K562 (cell line): ENCODE results near the gene VARS1. TPM values are rescaled to one million over a fixed set of nuclear protein-coding genes. Genes with fewer than 3 reads are reported as not detected.

Experiments used
- BRD9 ChIP-seq: fragments of 450-650 bp; IDR thresholded peaks from 2 replicates; pipeline ENCODE4 v1.6.1; 2018; ENCODE audit warnings: low read depth; ENCODE audit not compliant: partially characterized antibody
- CBFA2T3 ChIP-seq: fragments of 450-650 bp; IDR thresholded peaks from 2 replicates; pipeline ENCODE4 v1.6.1; 2017
- CBX5 ChIP-seq: IDR thresholded peaks from 2 replicates; pipeline ENCODE4 v1.6.1; 2014; ENCODE audit warnings: low read depth, borderline replicate concordance
- DDX20 ChIP-seq: fragments of 450-650 bp; IDR thresholded peaks from 2 replicates; pipeline ENCODE4 v1.6.1; 2016; ENCODE audit warnings: missing genetic modification characterization, low read depth, mild to moderate bottlenecking, missing compliant biosample characterization, moderate library complexity
- EZH2 ChIP-seq: IDR thresholded peaks from 2 replicates; pipeline ENCODE4 v1.6.1; 2012; ENCODE audit warnings: low read depth, mild to moderate bottlenecking, inconsistent platforms, low read length, borderline replicate concordance
- GATAD2B ChIP-seq: fragments of 450-650 bp; IDR thresholded peaks from 2 replicates; pipeline ENCODE4 v1.6.1; 2017; ENCODE audit warnings: mild to moderate bottlenecking, borderline replicate concordance
- MAFF ChIP-seq: IDR thresholded peaks from 2 replicates; pipeline ENCODE4 v1.6.1; 2012; ENCODE audit warnings: low read length, improper control_type of control experiment
- NCOA1 ChIP-seq: fragments of 450-650 bp; IDR thresholded peaks from 2 replicates; pipeline ENCODE4 v1.6.1; 2016; ENCODE audit warnings: low read depth
- NFE2L1 ChIP-seq: fragments of 450-650 bp; IDR thresholded peaks from 2 replicates; pipeline ENCODE4 v1.6.1; 2016; ENCODE audit warnings: missing genetic modification characterization, low read depth, mild to moderate bottlenecking, missing compliant biosample characterization, moderate library complexity, borderline replicate concordance
- NFXL1 ChIP-seq: fragments of 450-650 bp; formaldehyde crosslinking; IDR thresholded peaks from 2 replicates; pipeline ENCODE4 v1.4.0; 2021; ENCODE audit warnings: mild to moderate bottlenecking
- PML ChIP-seq: IDR thresholded peaks from 2 replicates; pipeline ENCODE4 v1.6.1; 2012; ENCODE audit warnings: low read length, inconsistent platforms
- POLR2A ChIP-seq: fragments of 450-650 bp; conservative IDR thresholded peaks from 2 replicates; pipeline ENCODE4 v1.6.1; 2016
- RBFOX2 ChIP-seq: fragments of 200-400 bp; formaldehyde crosslinking; IDR thresholded peaks from 2 replicates; pipeline ENCODE4 v1.6.1; 2017; ENCODE audit warnings: low read depth, mild to moderate bottlenecking, low read length, moderate library complexity
- RBM17 ChIP-seq: fragments of 200-400 bp; formaldehyde crosslinking; IDR thresholded peaks from 2 replicates; pipeline ENCODE4 v1.6.1; 2017; ENCODE audit warnings: low read depth, mild to moderate bottlenecking, low read length, borderline replicate concordance
- ZBTB17 ChIP-seq: fragments of 450-650 bp; formaldehyde crosslinking; IDR thresholded peaks from 2 replicates; pipeline ENCODE4 v1.4.0; 2020; ENCODE audit warnings: mild to moderate bottlenecking
- ZC3H4 ChIP-seq: sonication (generic); formaldehyde crosslinking; IDR thresholded peaks from 2 replicates; pipeline ENCODE4 v1.9.0; 2021; ENCODE audit warnings: missing genetic modification reagents, borderline replicate concordance
- ZNF184 ChIP-seq: sonication (generic); formaldehyde crosslinking; IDR thresholded peaks from 2 replicates; pipeline ENCODE4 v1.5.0; 2020; ENCODE audit warnings: missing genetic modification reagents
- ZNF668 ChIP-seq: fragments of 250-450 bp; sonication (Bioruptor Pico); IDR thresholded peaks from 2 replicates; pipeline ENCODE4 v1.8.0; 2022; ENCODE audit warnings: mild to moderate bottlenecking, inconsistent platforms
- ZNF780A ChIP-seq: fragments of 250-450 bp; sonication (Bioruptor Pico); IDR thresholded peaks from 2 replicates; pipeline ENCODE4 v1.5.0; 2021; ENCODE audit warnings: mild to moderate bottlenecking
- polyA plus RNA-seq, 8 experiments: library from polyadenylated mRNA; depleted of rRNA in 4 of 8; stranded (reverse) in 5 of 8; unstranded in 3 of 8; fragments of >200 nt; fragmentation: Nextera tagmentation in 2 of 8; fragmentation: Illumina TruSeq in 1 of 8; extraction: Ambion mirVana in 2 of 8; extraction: Trizol in 1 of 8; gene quantifications; 2 replicates each; pipeline versions ENCODE4 v1.2.1 to v1.2.3, GENCODE V29; 2011 to 2014; ENCODE audit warnings: inconsistent platforms in 1 of 8, missing spikeins in 1 of 8
- total RNA-seq, 7 experiments: library from RNA; depleted of rRNA in 6 of 7; stranded (reverse); fragments of >200 nt in 6 of 7; fragmentation: Illumina TruSeq in 2 of 7; extraction: Trizol in 2 of 7; gene quantifications; 2 replicates each; pipeline versions ENCODE4 v1.2.1 to v1.2.3, GENCODE V29; 2011 to 2021; ENCODE audit warnings: low replicate concordance in 1 of 7
- TF ChIP-seq, protein P1 (sequence below): fragments of 250-450 bp; sonication (Bioruptor Pico); IDR thresholded peaks from 2 replicates; pipeline ENCODE4 v1.5.0; 2021; ENCODE audit warnings: mild to moderate bottlenecking, moderate library complexity
- TF ChIP-seq, protein P2 (sequence below): fragments of 250-450 bp; sonication (Bioruptor Pico); IDR thresholded peaks from 2 replicates; pipeline ENCODE4 v1.8.0; 2021; ENCODE audit warnings: moderate library complexity, mild to moderate bottlenecking, inconsistent platforms
- TF ChIP-seq, protein P3 (sequence below): fragments of 450-650 bp; conservative IDR thresholded peaks from 2 replicates; pipeline ENCODE4 v1.6.1; 2016; ENCODE audit warnings: missing genetic modification characterization, low read depth, mild to moderate bottlenecking, control low read depth, missing compliant biosample characterization

Gene VARS1
- total and polyA plus RNA-seq, 9 of the 15 experiments (the other 6 are each of a cell fraction or from before 2014, with no cell fraction given), result 2.9 to 488 (median 130) TPM

DNA sequence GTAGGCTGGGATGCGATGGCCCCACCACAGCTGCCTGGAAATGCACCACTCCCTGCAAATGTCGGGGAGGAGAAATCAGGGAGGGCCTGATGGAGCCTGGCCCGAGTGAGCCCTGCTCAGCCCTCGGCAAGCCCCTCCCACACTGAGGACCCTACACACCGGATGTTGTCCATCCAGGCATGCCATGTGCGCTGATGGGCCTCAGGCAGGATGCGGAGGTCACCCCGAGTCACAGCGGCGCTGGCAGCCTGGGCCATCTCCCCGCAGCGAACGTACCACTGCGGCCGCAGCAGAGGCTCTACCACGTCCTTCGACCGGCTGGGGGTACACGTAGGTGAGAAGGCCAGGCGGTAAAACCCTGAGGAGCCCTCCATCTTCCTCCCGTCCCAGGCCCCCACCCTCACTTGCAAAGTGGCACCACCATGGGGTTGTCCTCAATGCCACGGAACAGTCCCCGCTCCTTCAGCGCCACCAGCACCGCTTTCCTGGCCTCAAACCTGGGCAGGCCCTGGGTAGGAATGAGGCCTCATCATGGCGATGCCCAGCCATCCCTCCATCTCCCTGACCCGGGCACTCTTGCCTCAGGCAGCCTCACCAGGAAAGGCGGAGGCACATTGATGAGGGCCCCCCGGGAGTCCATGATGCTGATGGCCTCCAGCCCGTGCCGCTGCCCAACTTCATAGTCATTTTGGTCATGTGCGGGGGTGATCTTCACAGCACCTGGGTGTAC, 13.3 kb downstream of the VARS1 start (continued):
- TF ChIP-seq, protein P1, sequence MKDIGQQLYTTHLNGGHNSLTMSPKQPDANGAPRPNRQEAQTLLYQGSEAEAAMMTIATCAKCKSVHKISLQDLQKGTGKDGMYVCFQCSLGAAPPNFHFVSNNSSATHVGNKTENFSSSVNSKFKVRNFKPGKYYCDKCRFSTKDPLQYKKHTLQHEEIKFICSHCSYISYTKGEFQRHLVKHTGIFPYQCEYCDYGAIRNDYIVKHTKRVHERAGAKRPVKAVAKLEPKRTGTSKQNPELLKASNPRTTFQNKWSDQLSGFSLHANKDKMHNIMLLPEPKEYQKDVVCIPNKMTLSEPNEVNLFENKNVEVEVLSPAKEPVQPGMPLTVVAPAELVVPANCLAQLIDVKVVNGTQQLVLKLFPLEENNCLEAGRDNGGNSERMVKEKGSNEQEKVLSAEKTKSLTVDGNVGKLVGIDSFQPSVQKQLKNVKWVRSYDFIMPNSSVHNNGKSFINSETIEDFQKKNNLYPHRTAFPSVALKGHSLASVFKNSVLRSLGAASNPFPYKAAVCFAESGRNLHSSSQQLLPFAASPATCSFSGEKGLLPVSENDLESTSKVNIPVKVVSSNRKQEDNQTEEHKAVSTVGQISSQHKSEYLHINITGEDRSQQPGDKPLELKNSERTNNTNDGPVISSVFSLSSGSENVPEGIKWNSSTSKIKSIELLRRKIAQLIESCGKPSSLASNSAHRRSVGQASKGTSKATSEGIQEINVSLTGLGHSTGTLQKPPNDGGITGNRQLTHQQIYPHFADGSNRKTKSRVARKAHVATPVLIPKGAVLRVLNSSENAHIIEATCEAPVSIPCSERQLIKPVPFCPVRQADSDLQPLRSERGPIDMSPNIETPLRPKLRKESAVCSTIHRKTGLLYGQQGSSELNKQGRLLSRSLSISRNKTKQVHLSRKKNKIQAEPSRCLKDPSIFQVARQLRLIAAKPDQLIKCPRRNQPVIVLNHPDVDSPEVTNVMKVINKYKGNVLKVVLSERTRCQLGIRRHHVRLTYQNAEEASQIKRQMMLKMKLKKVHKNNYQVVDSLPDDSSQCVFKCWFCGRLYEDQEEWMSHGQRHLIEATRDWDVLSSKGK (CRISPR knock-in tag), result no peak
- TF ChIP-seq PML, result 0 out of 2 replicates have a peak, but pooled peaks have one; percentile 5
- no peak for TF ChIP-seq CBX5
- TF ChIP-seq NCOA1, result no peak
- 0 out of 2 replicates have a peak, but pooled peaks have one; percentile 7 for TF ChIP-seq ZNF184 (CRISPR knock-in tag)
- TF ChIP-seq GATAD2B, result no peak
- TF ChIP-seq RBM17, result no peak
- no peak for TF ChIP-seq ZBTB17 (CRISPR knock-in tag)
- no peak for TF ChIP-seq NFE2L1 (tag)
- no peak for TF ChIP-seq ZNF780A (CRISPR knock-in tag)
- no peak for TF ChIP-seq EZH2
- TF ChIP-seq BRD9, result no peak
- TF ChIP-seq ZC3H4 (CRISPR knock-in tag), result peak; percentile 74; the same call in 1 of the 2 replicates
- no peak for TF ChIP-seq DDX20
- no peak for TF ChIP-seq ZNF668 (CRISPR knock-in tag)
- TF ChIP-seq NFXL1 (CRISPR knock-in tag), result no peak
- TF ChIP-seq POLR2A, result peak; percentile 46
- TF ChIP-seq CBFA2T3, result no peak
- TF ChIP-seq, protein P2, sequence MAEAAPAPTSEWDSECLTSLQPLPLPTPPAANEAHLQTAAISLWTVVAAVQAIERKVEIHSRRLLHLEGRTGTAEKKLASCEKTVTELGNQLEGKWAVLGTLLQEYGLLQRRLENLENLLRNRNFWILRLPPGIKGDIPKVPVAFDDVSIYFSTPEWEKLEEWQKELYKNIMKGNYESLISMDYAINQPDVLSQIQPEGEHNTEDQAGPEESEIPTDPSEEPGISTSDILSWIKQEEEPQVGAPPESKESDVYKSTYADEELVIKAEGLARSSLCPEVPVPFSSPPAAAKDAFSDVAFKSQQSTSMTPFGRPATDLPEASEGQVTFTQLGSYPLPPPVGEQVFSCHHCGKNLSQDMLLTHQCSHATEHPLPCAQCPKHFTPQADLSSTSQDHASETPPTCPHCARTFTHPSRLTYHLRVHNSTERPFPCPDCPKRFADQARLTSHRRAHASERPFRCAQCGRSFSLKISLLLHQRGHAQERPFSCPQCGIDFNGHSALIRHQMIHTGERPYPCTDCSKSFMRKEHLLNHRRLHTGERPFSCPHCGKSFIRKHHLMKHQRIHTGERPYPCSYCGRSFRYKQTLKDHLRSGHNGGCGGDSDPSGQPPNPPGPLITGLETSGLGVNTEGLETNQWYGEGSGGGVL, result no peak
- TF ChIP-seq, protein P3, sequence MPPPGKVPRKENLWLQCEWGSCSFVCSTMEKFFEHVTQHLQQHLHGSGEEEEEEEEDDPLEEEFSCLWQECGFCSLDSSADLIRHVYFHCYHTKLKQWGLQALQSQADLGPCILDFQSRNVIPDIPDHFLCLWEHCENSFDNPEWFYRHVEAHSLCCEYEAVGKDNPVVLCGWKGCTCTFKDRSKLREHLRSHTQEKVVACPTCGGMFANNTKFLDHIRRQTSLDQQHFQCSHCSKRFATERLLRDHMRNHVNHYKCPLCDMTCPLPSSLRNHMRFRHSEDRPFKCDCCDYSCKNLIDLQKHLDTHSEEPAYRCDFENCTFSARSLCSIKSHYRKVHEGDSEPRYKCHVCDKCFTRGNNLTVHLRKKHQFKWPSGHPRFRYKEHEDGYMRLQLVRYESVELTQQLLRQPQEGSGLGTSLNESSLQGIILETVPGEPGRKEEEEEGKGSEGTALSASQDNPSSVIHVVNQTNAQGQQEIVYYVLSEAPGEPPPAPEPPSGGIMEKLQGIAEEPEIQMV (tag), result no peak
- no peak for TF ChIP-seq MAFF
- TF ChIP-seq RBFOX2, result peak; percentile 75
